IPS-NIHi7 (cell line): ENCODE data around the gene RRAGC.
"Not testable (repeated sequence)": the region's sequence is repeated elsewhere in the genome, so short reads cannot be mapped to it uniquely, and the experiment has no call there.

Experiments
- DNase-seq: peaks from one replicate; pipeline ENCODE4 v3.0.0; 2012; ENCODE audit warnings: mixed read lengths; ENCODE audit errors: extremely low spot score

RRAGC gene

DNA sequence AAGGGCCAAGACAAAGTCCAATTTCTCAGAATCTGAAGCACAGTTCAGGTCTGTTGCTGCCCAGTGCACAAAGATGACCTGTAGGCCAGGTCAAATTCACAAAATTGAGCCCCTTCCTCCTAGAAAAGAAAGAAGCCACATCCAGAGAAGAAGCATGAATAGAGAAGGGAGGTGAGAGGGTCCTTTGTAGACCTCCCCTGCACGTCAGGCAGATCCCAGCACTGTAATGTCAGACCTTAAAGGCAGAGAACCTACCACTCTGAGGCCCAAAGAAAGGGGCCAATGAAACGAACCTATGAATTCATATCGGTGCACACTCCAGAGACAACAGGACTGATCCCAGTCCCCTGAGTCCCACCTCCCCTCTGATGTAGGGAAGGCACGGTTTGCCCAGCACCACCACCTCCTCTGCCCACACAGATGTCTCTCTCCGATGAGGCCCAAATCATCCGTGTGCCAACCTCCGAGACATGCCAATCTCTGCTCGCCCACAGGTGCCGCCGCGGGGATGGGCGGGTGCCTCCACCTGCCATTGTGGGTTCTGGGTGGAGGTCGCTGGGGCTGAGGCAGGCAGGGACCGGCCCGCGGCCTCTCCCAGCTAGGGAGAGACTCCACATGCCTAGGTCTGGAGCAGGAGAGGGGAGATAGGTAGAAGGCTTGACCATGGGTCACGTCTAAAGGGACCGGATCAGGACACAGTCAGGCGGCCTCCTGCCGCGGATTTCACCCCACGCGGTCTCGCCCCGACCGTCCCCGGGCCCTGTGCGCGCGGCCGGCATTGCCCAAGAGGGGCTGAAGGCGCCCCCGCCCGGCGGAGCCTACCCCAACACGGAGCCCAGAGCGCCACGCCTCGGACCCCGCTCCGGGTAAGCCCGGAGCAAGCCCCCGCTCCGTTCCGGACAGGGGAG is 42.1 kb downstream of the RRAGC start:
- no peak for DNase-seq

DNA sequence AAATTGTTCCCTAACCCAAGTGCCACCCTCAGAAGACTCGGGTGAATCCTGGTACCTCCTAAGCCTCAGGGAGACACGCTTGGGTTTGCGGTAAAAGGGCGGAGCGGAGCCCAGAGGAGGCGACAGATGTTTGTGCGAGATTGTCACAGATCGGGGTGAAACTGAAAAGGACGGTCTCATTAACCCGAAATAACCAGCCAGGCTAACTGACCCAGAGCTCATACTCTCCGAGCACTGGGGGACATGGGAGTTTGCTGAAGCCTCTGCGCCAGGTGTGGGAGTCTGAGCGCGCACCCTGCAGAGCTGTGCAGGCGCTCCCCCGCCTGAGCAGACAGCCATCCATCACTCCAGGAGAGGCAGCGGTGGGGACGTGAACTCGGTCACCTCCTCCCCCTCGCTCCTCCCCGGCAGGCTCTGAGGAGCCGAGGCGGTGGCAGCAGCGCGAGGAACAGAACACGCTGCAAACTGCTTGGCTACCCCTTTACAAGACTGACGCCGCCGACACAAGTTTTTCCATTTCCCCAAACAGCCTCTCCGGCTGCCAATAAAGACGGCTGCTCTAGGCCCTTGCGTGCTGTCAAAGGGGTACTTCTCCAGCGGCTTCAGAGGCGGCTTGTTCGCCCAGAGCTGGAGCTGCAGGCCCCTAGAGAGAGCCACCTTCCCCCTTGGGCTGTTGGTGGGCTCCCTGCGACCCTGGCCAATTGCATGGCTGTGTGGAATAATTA is 43.5 kb downstream of the RRAGC start:
- no peak for DNase-seq

DNA sequence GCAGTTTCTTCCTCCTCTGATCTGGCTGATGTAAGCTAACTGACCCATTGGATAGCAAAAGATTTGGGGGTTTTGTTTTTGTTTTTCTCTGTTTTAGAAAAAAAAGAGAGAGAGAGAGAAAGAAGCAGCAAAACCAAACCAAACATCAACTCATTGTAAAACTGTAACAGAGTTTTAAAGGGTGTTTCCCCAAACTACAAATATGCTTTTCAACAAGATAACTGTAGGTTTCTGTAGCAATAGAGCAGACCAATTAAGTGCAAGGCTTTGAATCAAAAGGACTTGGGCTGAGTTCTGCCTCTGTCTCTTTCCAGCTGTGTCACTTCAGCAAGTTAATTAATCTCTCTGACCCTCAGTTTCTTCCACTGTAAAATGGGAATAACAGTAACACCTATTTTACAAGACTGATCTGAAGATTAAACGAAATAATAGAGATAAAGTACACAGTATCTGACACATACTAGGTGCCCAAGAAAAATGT is 44.5 kb downstream of the RRAGC start:
- DNase-seq: no peak

DNA sequence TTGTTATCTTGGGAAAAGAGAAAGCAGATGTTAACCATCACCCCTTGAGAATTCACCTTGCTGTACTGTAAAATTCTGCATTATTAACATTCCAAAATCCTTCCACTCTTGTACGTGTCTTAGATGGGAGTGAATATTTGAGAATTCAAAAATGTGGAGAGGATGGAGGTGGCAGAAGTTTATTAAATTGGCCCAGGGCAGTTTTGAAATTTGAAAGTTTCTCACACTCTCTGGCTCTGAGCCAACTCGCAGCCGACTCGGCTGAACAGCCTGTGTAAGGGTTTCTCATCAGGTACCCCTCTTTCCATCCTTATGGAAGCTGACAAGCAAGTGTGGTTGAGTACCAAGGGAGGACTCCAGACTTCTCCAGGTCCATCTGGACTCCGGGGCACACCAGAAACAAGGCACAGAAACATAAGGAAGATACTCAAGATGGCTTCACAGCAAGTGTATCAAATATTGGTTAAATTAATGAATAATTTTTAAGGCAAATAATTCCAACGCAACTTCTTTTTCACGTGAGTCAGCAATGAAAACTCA is 45.1 kb downstream of the RRAGC start:
- DNase-seq: no peak

DNA sequence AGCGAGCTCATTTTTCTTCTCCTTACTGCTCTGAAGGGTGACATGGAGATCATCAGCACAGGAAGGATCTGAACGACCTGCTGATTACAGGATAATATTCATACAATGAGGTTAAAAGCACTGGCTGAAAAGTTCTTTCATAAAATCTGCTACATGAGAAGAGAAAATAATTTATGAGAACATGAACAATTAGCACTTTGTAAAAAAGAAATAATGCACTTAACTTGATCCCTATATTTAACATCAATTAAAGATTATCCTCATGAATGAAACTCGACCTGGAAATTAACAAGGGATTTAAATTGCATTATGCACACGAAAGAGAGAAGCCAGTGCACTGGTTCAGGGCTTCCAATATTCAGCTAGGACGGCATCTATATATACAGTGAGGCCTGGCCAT is 46.6 kb downstream of the RRAGC start:
- DNase-seq: no peak

GRCh38 chr1:38811466-38811865 is 48.1 kb downstream of the RRAGC start:
- DNase-seq: not testable (repeated sequence)

DNA sequence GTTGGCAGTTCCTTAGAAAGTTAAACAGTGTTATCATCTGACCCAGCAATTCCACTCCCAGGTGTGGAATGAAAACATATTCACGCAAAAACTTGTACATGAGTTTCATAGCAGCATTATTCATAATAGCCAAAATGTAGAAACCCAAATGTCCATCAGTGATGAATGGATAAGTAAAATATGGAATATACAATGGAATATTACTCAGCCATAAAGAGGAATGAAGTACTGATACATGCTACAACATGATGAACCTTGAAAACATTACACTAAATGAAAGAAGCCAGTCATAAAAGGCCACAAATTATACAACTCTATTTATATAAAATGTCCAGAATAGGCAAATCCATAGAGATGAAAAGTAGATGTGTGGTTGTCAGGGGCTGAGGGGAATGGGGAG is 53.5 kb downstream of the RRAGC start:
- DNase-seq: no peak

- DNase-seq: no peak
These were observed 54.5 kb downstream of the RRAGC start for GRCh38 chr1:38805036-38805435.

DNA sequence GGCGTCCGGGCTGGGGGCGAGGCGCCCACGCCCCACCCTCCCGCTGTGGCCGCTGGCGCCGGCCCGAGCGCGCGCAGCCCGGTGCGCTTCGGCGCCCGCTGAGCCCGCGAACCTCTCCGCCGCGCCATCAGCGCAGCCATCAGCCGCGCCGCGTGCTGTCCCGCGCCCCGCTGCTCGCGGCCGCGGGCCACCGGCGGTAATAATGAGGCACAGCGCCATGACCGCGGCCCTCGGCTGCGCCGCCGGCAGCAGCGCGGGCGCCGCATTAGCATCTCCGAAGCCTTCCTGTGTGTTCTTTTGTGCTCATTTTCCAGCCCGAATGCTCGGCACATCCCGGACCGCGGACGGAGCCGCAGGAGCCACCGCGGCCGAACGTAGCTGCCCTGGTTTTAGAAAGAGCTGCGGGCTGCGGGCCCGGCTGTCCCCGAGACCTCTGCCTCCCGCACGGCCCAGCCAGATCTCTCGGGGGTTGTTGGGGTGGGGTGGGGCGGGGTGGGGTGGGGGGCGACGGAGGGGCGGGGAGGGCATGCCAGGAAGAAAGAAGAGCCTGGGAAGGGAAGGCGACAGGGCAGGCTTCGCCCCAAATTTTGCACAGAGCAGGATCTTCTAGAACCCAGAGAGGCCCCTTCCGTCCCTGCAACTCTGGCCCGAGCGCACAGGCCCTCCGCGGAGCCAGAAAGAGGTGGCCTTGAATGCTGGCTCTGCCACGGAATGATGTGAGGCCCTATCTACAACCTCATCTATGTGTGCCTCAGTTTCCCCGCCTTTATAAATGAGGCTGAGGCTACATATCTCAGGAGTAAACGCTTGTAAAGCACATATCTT is 55.3 kb downstream of the RRAGC start:
- peak; percentile 78 for DNase-seq

DNA sequence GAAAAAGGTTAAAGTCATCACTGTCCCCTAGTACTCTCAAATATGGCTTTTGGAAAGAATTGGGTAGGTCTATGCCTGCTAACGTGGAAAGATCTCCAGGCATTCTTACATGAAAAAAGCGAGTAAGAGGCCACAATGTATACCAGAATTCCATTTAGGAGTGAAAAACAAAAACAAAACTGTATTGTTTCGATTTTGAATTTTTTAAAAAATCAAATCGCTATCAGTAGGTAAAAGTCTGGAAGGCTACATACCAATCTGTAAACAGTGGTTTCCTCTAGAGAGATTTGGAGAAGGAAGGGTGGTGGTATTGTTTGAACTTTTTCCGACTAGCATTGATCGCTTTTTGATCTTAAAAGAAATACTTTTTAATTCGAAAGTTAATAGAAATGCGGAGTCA is 55.9 kb downstream of the RRAGC start:
- DNase-seq: no peak

DNA sequence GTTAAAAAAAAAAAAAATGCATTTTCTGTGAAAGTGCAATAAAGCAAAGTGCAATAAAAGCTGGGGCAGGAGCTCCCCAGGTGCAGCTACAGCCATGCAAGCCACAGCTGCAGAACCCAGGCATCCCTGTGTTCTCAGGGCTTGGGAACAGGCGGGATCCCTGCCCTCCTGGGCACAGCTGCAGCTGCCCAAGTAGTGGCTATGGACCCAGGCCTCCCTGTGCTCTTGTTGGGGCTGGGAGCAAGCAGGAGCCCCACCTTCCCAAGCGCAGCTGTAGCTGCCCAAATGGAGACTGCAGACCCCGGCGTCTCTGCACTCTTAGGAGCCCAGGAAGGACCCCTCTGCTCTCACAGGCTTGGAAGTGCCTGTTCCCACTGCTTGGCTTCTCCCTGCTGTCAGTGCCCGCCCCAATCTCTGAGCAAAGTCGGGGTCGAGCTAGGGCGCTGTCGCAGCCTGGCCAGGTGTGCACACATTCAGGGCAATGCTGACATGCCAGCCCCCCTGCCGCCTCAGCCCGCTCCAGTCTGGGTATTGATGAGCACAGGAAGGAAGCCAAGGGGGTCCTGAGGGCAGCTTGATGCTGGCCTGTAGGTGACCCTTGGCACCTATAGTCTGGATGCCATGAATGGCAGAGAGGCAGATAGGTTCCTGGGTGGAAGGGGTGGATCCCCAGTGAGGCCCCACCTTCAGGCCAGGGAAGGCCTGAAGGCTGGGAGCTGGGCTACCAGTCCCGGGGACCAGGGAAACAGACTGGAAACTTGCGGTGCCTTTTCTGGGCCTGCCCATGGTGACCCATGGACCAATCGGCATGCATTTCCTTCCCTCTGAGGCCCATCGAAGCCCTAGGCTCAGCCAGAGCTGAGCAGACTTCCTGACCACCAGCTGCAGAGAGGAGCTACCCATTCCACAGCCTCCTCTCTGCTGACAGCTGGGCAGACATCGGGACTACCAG is 58.6 kb downstream of the RRAGC start:
- DNase-seq: no peak

GRCh38 chr1:38793299-38793698 is 66.3 kb downstream of the RRAGC start:
- DNase-seq: no peak

DNA sequence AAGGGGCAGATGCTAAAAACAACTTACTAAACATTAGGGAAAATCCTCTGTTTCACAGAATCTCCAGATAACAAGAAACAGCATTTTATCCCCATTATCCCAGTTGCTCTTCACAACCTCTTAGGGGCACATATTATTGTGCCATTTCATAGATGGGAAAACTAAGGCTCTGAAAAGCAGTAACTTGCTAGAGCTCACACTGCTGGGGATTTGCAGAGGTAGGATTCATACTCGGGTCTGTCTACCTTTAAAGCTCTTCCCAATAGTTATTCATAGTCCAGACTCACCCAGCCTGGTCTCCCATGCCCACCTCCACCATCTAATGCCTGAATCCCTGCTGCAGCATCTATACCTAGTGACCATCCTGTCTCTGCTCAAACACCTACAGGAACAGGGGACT is 67.7 kb downstream of the RRAGC start:
- DNase-seq: no peak

DNA sequence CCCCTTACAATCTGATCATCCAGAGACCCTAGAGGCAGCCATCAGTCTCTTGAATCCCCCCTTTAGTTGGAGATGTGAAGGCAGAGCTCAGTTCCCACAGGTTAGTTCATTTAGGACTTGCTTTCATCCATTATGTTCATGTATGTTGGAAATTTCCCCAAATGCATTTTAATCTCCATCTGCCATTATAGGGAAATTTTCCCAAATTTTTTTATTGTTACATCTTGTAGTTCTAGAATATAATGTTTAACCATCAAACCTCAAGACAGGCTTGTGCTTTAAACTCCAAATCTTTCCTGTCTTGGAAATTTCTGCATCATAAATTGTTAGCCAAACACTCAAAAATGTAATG is 68.4 kb downstream of the RRAGC start:
- DNase-seq: no peak

GRCh38 chr1:38790422-38791163 is 69.0 kb downstream of the RRAGC start:
- DNase-seq: no peak

GRCh38 chr1:38789498-38790169 is 69.9 kb downstream of the RRAGC start:
- no peak for DNase-seq

- DNase-seq: no peak
These were observed 70.9 kb downstream of the RRAGC start for GRCh38 chr1:38788341-38789336.
